ENCODE measurements around the gene TNP2.

The TNP2 gene

GRCh38 chr16:11268921-11269375 lies at the start of gene TNP2:
TNP2 (minus strand) TSS chr16:11269325; CDS start chr16:11269262, 63 bp downstream.
- DNase-seq (ENCODE audit: low read depth) = no peak

GRCh38 chr16:11318817-11319216 lies 49.7 kb upstream of the TNP2 start:
- no peak for DNase-seq (ENCODE audit: low read depth)

DNA sequence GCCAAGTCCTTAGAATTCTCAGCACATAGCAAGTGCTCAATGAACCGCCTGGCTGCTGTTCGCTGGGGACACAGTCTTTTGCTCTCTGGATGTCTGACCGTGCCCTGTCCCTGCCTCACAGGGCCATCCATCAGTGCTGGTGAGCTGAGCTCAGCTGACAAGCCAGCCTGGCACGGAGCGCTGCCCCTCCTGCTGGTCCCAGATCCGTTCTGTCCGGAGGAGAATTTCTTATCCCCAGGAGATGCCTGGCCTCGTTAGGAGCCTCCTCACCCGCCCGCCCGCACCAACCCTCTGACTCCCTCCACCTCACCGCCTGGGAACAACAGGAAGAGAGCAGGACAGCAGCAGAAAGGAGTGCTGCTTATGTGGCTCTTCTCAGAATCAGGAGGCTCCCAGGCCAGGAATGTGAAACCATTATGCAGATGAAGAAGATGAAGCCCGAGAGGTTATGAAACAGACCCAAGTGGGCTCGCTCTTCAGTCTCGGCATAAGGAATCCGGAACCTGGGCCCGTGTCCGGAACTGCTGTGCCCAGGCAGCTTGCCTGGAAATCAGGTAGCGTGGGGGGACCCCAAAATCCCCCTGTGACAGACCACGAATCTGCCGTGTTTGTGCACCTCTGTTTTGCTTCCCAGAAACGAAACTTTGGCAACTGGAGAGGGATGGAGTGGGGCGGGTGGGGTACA lies 47.3 kb upstream of the TNP2 start:
- DNase-seq (ENCODE audit: low read depth) = no peak

DNA sequence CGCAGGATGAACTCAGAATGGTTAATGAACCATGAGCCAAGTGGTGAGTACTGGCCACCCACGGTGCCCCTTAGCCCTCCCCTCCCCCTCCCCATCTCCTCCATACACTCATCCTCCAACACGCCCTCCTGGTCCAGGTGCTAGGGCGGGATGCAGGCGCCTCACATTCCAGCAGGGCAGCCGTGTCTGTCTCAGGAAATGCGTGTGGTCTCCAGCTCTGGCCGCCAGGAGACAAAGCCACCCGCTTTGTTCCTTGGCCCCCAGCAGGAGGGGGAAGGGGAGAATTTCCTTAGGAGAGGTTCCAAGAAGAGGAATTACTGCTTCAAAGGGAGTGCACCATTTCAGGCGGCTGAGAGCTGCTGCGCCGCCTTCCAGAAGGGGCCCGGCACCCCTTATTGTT lies 46.4 kb upstream of the TNP2 start:
- no peak for DNase-seq (ENCODE audit: low read depth)

GRCh38 chr16:11314309-11314894 lies 45.3 kb upstream of the TNP2 start:
- no peak for DNase-seq (ENCODE audit: low read depth)

DNA sequence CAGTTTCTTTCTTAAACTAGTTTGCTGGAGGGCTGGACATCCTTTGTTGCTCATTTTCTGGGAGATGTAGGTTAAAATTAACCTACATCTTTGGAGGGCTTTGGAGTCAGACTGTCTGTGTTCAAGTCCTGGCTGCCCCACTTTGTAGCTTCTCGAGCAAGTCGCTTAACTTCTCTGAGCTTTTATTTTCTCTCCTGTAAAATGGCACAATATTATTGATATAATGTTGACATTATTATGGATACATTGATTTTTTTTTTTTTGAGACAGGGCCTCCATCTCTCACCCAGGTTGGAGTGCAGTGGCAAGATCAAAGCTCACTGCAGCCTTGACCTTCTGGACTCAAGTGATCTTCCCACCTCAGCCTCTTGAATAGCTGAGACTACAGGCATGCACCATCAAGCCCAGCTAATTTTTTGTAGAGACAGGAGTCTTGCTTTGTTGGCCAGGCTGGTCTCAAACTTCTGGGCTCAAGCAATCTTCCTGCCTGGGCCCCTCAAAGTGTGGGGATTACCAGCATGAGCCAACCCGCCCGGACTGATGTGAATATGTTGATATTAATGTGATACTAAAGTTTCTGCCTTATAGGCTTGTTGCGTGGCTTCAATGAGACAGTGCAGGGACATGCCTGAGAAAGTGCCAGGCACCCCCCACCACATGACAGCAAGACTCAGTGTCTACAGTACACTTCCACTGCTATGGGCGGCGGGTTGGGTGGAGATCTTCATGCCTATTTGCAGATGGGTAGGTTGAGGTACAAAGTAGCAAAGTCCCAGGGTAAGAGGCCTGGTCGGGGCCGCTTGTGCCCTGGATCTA lies 44.6 kb upstream of the TNP2 start:
- no peak for DNase-seq (ENCODE audit: low read depth)

DNA sequence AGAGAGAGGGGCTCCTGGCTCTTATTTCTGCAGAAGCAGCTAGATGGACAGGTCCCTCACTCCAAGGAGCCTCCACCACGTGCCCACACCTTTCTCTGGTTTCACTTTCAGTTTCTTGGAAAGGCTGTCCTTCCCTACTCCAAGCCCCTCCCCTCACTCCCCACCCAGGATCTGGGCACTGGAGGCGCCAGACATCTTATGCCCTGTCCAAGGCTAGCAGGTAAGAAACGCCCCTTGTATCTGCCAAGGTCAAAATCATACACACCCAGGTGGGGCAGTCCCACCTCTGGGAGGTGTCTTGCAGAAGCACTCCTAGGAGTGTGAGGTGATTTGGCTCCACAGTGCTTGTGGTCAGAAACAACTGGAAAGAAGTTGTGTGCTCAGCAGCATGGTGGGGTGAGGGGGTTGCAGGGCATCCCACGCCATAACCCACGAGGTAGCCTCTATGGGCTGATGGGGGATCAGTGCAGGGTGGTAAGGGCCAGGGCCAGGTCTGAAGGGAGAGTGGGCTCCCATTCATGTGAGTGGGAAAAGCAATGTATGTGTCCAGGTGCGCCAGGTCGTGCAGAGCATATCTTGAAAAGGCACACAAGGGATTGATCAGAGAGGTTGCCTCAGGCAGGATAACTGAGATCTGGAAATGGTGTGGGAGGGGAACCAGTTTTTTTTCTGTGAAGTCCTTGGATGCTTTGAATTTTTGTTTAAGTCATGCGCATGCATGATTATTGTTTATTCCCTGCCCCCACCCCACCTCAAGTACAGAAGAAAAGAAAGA lies 43.8 kb upstream of the TNP2 start:
- DNase-seq (ENCODE audit: low read depth) = no peak

GRCh38 chr16:11310997-11311561 lies 42.0 kb upstream of the TNP2 start:
- DNase-seq (ENCODE audit: low read depth) = no peak

DNA sequence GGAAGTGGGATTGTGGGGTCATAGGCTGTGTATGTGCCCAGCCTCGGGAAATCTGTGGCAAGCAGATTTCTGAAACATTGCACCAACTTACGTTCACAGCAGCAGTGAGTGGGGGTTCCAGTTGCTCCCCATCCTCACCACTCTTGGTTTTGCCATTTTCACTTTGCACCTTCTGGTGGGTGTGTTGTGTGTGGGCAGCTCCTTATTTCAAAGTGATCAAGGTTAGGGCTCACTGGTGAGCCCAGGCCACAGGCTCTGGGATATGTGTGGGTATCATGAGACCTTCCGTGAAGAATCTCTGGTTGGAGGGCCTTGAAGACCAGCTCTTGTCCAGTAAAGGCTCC lies 41.5 kb upstream of the TNP2 start:
- DNase-seq (ENCODE audit: low read depth) = no peak

GRCh38 chr16:11309895-11310633 lies 40.9 kb upstream of the TNP2 start:
- DNase-seq (ENCODE audit: low read depth) = no peak

DNA sequence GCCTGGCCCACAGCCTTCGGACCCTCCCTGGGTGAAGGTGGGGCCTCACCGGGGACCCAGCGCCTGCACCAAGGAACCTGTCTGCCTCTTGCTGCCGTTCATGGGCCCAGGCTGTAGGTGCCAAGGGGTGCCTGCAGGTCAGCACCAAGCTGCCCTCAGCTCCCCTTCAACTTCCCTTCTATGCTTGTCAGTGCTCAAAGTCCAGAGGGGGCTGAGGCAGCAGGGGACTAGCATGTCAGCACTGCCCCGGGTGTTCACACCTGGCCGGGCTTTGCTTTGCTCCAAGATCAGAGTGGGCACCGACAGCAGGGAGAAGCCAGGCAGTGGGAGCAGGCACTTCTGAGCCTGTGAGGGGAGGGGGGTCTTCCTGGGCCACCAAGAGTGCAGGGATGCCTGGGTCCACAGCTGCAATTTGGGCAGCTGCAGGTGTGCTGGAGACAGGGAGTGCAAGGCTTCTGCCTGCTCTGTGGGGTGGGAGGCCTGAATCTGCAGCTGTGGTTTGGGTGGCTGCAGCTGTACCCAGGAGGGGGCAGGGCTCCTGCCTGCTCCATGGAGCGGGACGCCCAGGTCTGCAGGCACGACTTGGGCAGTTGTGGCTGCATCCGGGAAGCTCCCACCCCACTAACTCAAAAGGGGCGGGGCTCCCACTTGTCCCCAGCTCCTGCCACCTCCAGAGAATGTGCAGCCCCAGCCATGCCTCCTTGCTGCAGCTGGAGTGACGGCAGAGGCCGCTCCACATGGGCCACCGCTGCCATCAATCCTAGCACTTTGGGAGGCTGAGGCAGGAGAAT lies 39.6 kb upstream of the TNP2 start:
- DNase-seq (ENCODE audit: low read depth) = no peak

- DNase-seq (ENCODE audit: low read depth) = no peak
Observed at GRCh38 chr16:11307639-11308492, 38.7 kb upstream of the TNP2 start.

GRCh38 chr16:11306997-11307638 lies 38.0 kb upstream of the TNP2 start:
- no peak for DNase-seq (ENCODE audit: low read depth)

DNA sequence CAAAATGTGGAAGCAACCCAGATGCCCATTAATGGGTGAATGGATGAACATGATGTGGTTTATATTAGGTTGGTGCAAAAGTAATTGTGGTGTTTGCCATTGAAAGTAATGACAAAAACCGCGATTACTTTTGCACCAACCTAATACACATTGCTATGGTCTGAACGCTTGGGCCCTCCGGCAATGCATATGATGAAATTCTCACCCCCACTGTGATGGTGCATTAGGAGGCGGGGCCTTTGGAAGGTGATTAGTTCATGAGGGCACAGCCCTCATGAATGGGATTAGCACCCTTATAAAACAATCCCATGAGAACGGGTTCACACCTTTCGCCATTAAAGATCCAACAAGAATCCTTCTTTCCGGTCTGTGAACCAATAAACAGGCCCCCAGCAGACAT lies 37.3 kb upstream of the TNP2 start:
- DNase-seq (ENCODE audit: low read depth) = no peak

GRCh38 chr16:11303405-11304138 lies 34.4 kb upstream of the TNP2 start:
- no peak for DNase-seq (ENCODE audit: low read depth)

DNA sequence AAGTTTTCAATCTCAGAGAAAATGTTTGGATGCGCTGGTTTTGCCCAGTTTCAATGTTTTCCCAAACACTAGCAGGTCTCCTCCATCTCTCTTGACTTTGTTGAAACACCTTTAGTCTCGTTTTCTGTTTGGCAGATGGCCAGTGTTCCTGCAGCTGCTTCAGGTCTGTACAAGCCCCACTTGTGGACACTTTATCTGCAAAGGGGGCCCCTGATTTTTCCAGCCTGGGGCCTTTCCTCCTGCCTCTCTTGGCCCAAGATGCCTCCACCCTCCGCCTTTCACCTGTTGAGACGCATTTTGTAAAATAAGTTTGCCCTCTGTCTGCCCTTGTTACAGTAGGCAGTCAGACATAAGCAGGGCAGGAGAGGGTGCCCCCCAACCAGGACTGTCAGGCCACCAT lies 33.9 kb upstream of the TNP2 start:
- no peak for DNase-seq (ENCODE audit: low read depth)

DNA sequence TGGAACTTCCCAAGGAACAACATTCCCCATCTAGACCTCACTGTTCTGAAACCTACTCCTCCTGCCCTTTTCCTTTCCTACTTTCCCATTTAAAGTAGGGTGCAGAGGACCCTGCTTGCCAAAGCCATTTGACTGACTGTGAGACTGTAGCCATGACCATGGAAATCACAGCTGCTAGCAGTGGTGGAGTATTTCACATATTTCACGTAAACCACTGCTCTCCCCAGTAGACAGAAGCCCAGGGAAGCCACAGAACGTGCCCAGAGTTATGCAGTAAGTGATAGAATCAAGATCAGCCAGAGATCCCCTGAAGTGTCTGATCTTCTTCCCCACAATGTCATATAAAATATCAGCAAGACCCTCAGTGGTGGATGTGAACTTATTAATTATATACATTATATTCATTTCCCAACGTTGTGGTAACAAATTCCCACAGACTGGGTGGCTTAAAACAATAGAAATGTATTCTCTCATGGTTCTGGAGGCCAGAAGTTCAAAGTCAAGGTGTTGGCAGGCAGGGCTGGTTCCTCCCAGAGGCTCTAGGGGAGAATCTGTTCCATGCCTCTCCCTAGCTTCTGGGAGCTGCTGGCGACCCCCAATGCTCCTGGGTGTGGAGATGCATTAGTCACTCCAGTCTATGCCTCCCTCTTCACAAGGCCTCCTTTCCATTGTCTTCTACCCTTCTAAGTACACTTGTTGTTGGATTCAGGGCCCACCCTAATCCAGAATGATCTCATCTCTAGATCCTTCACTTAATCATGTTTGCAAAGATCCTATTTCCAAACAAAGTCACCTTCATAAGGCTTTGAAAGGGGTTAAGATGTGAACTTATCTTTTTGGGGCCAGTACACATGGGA lies 32.7 kb upstream of the TNP2 start:
- DNase-seq (ENCODE audit: low read depth) = no peak

GRCh38 chr16:11300560-11300892 lies 31.4 kb upstream of the TNP2 start:
- no peak for DNase-seq (ENCODE audit: low read depth)
